ENCODE measurements around the gene CUX1. TPM values are rescaled to one million over a fixed set of nuclear protein-coding genes. Genes with fewer than 3 reads are reported as not detected.

The CUX1 gene
- total and polyA plus RNA-seq, 2 of the 13 experiments (the other 11 are each of a cell fraction or from before 2014, with no cell fraction given) = 13.7 to 14.9 TPM

DNA sequence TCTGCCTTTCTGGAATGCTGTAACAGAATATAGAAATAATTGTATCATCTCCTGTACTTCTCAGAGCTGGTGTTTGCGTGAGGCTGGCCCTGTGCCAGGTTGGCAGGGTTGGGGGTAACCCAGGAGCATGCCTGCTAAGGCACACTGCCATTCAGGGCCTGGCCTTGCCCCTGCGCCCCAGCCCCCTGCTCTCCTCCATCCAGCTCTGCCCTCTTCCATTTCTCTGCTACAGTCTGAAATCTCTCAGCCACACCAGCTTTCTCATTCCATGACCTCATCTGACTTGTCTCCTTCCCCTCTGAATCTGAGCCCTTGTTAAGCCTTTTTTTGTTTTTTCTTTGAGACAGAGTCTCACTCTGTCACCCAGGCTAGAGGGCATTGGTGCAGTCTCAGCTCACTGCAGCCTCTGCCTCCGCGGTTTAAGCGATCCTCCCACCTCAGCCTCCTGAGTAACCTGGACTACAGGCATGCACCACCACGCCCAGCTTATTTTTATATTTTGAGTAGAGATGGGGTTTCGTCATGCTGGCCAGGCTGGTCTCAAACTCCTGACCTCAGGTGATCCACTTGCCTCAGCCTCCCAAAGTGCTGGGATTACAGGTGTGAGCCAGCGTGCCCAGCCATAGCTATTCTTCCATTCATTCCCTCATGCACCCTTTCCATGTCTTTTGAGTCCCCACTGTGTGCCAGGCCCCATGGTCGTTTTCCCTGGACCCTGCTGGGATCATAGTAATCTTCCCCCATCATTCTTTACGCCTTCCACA is 206.8 kb downstream of the CUX1 start (continued):
- TF ChIP-seq, protein P1, sequence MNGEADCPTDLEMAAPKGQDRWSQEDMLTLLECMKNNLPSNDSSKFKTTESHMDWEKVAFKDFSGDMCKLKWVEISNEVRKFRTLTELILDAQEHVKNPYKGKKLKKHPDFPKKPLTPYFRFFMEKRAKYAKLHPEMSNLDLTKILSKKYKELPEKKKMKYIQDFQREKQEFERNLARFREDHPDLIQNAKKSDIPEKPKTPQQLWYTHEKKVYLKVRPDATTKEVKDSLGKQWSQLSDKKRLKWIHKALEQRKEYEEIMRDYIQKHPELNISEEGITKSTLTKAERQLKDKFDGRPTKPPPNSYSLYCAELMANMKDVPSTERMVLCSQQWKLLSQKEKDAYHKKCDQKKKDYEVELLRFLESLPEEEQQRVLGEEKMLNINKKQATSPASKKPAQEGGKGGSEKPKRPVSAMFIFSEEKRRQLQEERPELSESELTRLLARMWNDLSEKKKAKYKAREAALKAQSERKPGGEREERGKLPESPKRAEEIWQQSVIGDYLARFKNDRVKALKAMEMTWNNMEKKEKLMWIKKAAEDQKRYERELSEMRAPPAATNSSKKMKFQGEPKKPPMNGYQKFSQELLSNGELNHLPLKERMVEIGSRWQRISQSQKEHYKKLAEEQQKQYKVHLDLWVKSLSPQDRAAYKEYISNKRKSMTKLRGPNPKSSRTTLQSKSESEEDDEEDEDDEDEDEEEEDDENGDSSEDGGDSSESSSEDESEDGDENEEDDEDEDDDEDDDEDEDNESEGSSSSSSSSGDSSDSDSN (CRISPR knock-in tag; IDR thresholded peaks at IDR 0.05) = no peak
- TF ChIP-seq PLRG1 (conservative IDR thresholded peaks at IDR 0.05) (no peak), ATF7 (IDR thresholded peaks at IDR 0.05) (0 out of 2 replicates have a peak, but pooled peaks have one; percentile 15), ATF7 (CRISPR knock-in tag; IDR thresholded peaks at IDR 0.05) (no peak), SMYD3 (CRISPR knock-in tag; IDR thresholded peaks at IDR 0.05) (no peak), ZNF501 (CRISPR knock-in tag; IDR thresholded peaks at IDR 0.05) (no peak), ZBTB38 (CRISPR knock-in tag; IDR thresholded peaks at IDR 0.05) (peak; percentile 33; the same call in 1 of the 2 replicates), RBM39 (IDR thresholded peaks at IDR 0.05; ENCODE audit: low read depth, low read length, poor library complexity, severe bottlenecking) (no peak), MIXL1 (CRISPR knock-in tag; IDR thresholded peaks at IDR 0.05) (no peak), ZNF543 (CRISPR knock-in tag; IDR thresholded peaks at IDR 0.05) (no peak), MTF2 (CRISPR knock-in tag; IDR thresholded peaks at IDR 0.05; ENCODE audit: borderline replicate concordance) (no peak), HDAC1 (CRISPR knock-in tag; IDR thresholded peaks at IDR 0.05) (no peak), ZNF143 (CRISPR knock-in tag; IDR thresholded peaks at IDR 0.05) (no peak), BRD4 (CRISPR knock-in tag; IDR thresholded peaks at IDR 0.05) (0 out of 2 replicates have a peak, but pooled peaks have one; percentile 18), ZNF766 (CRISPR knock-in tag; IDR thresholded peaks at IDR 0.05; ENCODE audit: borderline replicate concordance) (0 out of 2 replicates have a peak, but pooled peaks have one; percentile 17), REPIN1 (CRISPR knock-in tag; IDR thresholded peaks at IDR 0.05; ENCODE audit: borderline replicate concordance, low read depth) (0 out of 2 replicates have a peak, but pooled peaks have one; percentile 48), SNRNP70 (IDR thresholded peaks at IDR 0.05; ENCODE audit: low read depth, low read length) (no peak), ZNF431 (CRISPR knock-in tag; IDR thresholded peaks at IDR 0.05; ENCODE audit: borderline replicate concordance, low read depth) (no peak), XRCC5 (optimal IDR thresholded peaks at IDR 0.05; ENCODE audit: low read length) (no peak), ZNF263 (CRISPR knock-in tag; IDR thresholded peaks at IDR 0.05) (no peak)
- TF ChIP-seq, protein P2, sequence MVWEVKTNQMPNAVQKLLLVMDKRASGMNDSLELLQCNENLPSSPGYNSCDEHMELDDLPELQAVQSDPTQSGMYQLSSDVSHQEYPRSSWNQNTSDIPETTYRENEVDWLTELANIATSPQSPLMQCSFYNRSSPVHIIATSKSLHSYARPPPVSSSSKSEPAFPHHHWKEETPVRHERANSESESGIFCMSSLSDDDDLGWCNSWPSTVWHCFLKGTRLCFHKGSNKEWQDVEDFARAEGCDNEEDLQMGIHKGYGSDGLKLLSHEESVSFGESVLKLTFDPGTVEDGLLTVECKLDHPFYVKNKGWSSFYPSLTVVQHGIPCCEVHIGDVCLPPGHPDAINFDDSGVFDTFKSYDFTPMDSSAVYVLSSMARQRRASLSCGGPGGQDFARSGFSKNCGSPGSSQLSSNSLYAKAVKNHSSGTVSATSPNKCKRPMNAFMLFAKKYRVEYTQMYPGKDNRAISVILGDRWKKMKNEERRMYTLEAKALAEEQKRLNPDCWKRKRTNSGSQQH (CRISPR knock-in tag; IDR thresholded peaks at IDR 0.05; ENCODE audit: low read depth) = no peak
- TF ChIP-seq, protein P3, sequence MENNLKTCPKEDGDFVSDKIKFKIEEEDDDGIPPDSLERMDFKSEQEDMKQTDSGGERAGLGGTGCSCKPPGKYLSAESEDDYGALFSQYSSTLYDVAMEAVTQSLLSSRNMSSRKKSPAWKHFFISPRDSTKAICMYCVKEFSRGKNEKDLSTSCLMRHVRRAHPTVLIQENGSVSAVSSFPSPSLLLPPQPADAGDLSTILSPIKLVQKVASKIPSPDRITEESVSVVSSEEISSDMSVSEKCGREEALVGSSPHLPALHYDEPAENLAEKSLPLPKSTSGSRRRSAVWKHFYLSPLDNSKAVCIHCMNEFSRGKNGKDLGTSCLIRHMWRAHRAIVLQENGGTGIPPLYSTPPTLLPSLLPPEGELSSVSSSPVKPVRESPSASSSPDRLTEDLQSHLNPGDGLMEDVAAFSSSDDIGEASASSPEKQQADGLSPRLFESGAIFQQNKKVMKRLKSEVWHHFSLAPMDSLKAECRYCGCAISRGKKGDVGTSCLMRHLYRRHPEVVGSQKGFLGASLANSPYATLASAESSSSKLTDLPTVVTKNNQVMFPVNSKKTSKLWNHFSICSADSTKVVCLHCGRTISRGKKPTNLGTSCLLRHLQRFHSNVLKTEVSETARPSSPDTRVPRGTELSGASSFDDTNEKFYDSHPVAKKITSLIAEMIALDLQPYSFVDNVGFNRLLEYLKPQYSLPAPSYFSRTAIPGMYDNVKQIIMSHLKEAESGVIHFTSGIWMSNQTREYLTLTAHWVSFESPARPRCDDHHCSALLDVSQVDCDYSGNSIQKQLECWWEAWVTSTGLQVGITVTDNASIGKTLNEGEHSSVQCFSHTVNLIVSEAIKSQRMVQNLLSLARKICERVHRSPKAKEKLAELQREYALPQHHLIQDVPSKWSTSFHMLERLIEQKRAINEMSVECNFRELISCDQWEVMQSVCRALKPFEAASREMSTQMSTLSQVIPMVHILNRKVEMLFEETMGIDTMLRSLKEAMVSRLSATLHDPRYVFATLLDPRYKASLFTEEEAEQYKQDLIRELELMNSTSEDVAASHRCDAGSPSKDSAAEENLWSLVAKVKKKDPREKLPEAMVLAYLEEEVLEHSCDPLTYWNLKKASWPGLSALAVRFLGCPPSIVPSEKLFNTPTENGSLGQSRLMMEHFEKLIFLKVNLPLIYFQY (CRISPR knock-in tag; IDR thresholded peaks at IDR 0.05; ENCODE audit: borderline replicate concordance) = no peak
